Measurements from ENCODE around the gene GREB1.

DNA sequence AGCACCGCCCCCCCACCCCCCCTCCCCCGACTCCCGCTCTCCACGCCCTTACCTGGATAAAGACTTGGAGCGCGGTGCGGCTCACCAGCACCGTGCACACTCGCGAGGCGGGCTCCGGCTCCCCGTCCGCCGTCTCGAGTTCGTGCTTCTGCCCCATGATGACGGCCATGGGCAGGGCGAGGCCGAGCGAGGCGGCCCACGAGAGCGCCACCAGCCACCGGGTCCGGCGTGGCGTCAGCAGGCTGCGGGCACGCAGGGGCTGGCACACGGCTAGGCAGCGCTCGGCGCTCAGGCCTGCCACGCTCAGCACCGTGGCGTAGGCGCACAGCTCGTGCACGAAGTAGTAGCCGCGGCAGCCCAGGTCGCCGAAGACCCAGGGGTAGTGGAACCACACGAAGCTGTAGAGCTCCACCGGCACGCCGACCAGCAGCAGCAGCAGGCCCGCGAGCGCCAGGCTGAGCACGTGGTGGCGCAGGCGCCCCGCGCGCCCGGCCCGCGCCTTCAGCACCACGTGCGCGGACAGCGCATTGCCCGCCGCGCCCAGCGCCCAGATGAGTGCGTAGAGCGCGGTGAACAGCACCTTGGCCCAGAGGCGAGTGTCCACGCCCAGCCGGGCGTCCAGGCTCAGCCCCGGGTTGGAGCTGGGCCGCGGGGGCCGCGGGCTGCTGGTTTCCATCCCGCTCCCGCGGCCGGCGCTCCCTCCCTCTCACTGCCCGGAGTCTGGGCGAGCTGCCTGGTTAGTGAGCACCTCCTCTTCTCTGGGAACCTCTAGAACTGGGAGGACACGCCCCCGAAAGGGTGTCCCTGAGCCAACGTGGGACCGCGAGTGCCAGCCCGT is 135.8 kb downstream of the GREB1 start, which contains the start of gene NTSR2:
- TF ChIP-seq, protein P1, sequence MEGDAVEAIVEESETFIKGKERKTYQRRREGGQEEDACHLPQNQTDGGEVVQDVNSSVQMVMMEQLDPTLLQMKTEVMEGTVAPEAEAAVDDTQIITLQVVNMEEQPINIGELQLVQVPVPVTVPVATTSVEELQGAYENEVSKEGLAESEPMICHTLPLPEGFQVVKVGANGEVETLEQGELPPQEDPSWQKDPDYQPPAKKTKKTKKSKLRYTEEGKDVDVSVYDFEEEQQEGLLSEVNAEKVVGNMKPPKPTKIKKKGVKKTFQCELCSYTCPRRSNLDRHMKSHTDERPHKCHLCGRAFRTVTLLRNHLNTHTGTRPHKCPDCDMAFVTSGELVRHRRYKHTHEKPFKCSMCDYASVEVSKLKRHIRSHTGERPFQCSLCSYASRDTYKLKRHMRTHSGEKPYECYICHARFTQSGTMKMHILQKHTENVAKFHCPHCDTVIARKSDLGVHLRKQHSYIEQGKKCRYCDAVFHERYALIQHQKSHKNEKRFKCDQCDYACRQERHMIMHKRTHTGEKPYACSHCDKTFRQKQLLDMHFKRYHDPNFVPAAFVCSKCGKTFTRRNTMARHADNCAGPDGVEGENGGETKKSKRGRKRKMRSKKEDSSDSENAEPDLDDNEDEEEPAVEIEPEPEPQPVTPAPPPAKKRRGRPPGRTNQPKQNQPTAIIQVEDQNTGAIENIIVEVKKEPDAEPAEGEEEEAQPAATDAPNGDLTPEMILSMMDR (IDR thresholded peaks at IDR 0.05 in 2 of 3, conservative IDR thresholded peaks at IDR 0.05 in 1 of 3; ENCODE audit: borderline replicate concordance in 1 of 3, insufficient read depth in 1 of 3, low read depth in 2 of 3, low read length in 2 of 3), result no peak
- TF ChIP-seq, protein P2, sequence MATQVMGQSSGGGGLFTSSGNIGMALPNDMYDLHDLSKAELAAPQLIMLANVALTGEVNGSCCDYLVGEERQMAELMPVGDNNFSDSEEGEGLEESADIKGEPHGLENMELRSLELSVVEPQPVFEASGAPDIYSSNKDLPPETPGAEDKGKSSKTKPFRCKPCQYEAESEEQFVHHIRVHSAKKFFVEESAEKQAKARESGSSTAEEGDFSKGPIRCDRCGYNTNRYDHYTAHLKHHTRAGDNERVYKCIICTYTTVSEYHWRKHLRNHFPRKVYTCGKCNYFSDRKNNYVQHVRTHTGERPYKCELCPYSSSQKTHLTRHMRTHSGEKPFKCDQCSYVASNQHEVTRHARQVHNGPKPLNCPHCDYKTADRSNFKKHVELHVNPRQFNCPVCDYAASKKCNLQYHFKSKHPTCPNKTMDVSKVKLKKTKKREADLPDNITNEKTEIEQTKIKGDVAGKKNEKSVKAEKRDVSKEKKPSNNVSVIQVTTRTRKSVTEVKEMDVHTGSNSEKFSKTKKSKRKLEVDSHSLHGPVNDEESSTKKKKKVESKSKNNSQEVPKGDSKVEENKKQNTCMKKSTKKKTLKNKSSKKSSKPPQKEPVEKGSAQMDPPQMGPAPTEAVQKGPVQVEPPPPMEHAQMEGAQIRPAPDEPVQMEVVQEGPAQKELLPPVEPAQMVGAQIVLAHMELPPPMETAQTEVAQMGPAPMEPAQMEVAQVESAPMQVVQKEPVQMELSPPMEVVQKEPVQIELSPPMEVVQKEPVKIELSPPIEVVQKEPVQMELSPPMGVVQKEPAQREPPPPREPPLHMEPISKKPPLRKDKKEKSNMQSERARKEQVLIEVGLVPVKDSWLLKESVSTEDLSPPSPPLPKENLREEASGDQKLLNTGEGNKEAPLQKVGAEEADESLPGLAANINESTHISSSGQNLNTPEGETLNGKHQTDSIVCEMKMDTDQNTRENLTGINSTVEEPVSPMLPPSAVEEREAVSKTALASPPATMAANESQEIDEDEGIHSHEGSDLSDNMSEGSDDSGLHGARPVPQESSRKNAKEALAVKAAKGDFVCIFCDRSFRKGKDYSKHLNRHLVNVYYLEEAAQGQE (IDR thresholded peaks at IDR 0.05; ENCODE audit: low read depth), result peak; percentile 21; the same call in 1 of the 2 replicates
- TF ChIP-seq CEBPB (IDR thresholded peaks at IDR 0.05; ENCODE audit: low read depth), result no peak
- TF ChIP-seq YY1 (IDR thresholded peaks at IDR 0.05; ENCODE audit: extremely low read depth, insufficient replicate concordance, low read depth, low read length), result no peak
- no peak for TF ChIP-seq POLR2AphosphoS5 (IDR thresholded peaks at IDR 0.05; ENCODE audit: low read depth, low read length)
- TF ChIP-seq EZH2 (IDR thresholded peaks at IDR 0.05), result no peak
- no peak for TF ChIP-seq EZH2phosphoT487 (IDR thresholded peaks at IDR 0.05; ENCODE audit: borderline replicate concordance)
